ENCODE data around the gene DOCK9. TPM values are rescaled to one million over a fixed set of nuclear protein-coding genes. Genes with fewer than 3 reads are reported as not detected.

The DOCK9 gene
- total and polyA plus RNA-seq, 2 donors (not counting 3 experiments of a cell fraction or from before 2014, with no cell fraction given): 147 to 323 TPM

- Histone ChIP-seq H3K36me3 (ENCODE audit: control insufficient read depth in 2 of 2, extremely low read depth in 1 of 2, insufficient read depth in 2 of 2, low read length in 2 of 2) (peaks cover 2 to 5% of the 10 kb centered on the region in 2 experiments), H3K4me3 (replicated peaks in 1 of 3; ENCODE audit: insufficient read depth in 1 of 3, low read depth in 1 of 3, low read length in 3 of 3) (no peak overlapping the region), H2AFZ (ENCODE audit: low read depth, low read length) (no peak overlapping the region), H3K9me3 (replicated peaks; ENCODE audit: control insufficient read depth, insufficient read depth, low read length) (no peaks in the 10 kb centered on the region), H4K20me1 (replicated peaks; ENCODE audit: control insufficient read depth, extremely low read depth, insufficient read depth, low read length) (no peaks in the 10 kb centered on the region), H3K4me1 (ENCODE audit: control insufficient read depth, extremely low read depth, insufficient read depth, low read length) (peaks cover 16% of the 10 kb centered on the region), H3K27ac (ENCODE audit: insufficient read depth, low read depth, low read length) (no peak overlapping the region), H3K27me3 (ENCODE audit: control insufficient read depth in 2 of 2, insufficient read depth in 2 of 2, low read length in 2 of 2) (no peaks in the 10 kb centered on the region), H3K79me2 (ENCODE audit: control insufficient read depth, insufficient read depth, low read length) (peaks cover 81% of the 10 kb centered on the region), H3K9ac (replicated peaks; ENCODE audit: extremely low read depth, insufficient read depth, low read length) (no peak overlapping the region), H3K9me1 (replicated peaks; ENCODE audit: control insufficient read depth, extremely low read depth, insufficient read depth, low read length) (no peaks in the 10 kb centered on the region), H3K4me2 (ENCODE audit: insufficient read depth, low read length) (no peak overlapping the region)
- DNase-seq (ENCODE audit: low read depth, low spot score): no peak
- dilution Hi-C loops (cut with MboI; ENCODE audit: extremely low pct_ligation_motif_present, low sequenced_read_pairs) (no loop called here), intact Hi-C loops (cut with micrococcal nuclease) (no loop called here)
- no TSS peak for BruUV-seq (replicated peaks)
- FAIRE-seq: no peak
- CTCF ChIA-PET: no interaction called here
- POLR2A ChIA-PET: no interaction called here
- no peak for TF ChIP-seq JUN (IDR thresholded peaks at IDR 0.05; ENCODE audit: borderline replicate concordance, insufficient read depth, insufficient read length, low read depth)
- no peak for TF ChIP-seq FOS (IDR thresholded peaks at IDR 0.05; ENCODE audit: borderline replicate concordance, insufficient read depth, low read length)
- TF ChIP-seq MYC (IDR thresholded peaks at IDR 0.05; ENCODE audit: low read depth, low read length): no peak
- TF ChIP-seq, protein P1, sequence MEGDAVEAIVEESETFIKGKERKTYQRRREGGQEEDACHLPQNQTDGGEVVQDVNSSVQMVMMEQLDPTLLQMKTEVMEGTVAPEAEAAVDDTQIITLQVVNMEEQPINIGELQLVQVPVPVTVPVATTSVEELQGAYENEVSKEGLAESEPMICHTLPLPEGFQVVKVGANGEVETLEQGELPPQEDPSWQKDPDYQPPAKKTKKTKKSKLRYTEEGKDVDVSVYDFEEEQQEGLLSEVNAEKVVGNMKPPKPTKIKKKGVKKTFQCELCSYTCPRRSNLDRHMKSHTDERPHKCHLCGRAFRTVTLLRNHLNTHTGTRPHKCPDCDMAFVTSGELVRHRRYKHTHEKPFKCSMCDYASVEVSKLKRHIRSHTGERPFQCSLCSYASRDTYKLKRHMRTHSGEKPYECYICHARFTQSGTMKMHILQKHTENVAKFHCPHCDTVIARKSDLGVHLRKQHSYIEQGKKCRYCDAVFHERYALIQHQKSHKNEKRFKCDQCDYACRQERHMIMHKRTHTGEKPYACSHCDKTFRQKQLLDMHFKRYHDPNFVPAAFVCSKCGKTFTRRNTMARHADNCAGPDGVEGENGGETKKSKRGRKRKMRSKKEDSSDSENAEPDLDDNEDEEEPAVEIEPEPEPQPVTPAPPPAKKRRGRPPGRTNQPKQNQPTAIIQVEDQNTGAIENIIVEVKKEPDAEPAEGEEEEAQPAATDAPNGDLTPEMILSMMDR (IDR thresholded peaks at IDR 0.05; ENCODE audit: extremely low read depth in 1 of 2, insufficient read depth in 1 of 2, low read depth in 1 of 2, low read length in 2 of 2): no peak
- no peak for TF ChIP-seq GATA2 (IDR thresholded peaks at IDR 0.05; ENCODE audit: insufficient read depth, insufficient read length, low read depth, low read length)
- TF ChIP-seq EZH2 (IDR thresholded peaks at IDR 0.05; ENCODE audit: borderline replicate concordance, low read depth, low read length, severe bottlenecking): no peak
These were observed 36.7 kb downstream of the DOCK9 start for GRCh38 chr13:98941126-98941525.

Measured in endothelial cell of umbilical vein (primary cell).